GM18951 (cell line): ENCODE results near the gene TBX1.

Experiments used
- POLR2A ChIP-seq: IDR thresholded peaks from 4 replicates; pipeline ENCODE4 v1.6.1; 2011; ENCODE audit warnings: mild to moderate bottlenecking; ENCODE audit not compliant: insufficient read length, insufficient read depth; ENCODE audit errors: extremely low read depth
- in situ Hi-C: fragments of 300-500 bp; cut with MboI; formaldehyde crosslinking; loops from one replicate; pipeline ENCODE4 v1.12.0; 2022; ENCODE audit warnings: low sequenced_read_pairs, mixed read lengths, inconsistent platforms; ENCODE audit not compliant: unreplicated experiment

Gene TBX1

DNA sequence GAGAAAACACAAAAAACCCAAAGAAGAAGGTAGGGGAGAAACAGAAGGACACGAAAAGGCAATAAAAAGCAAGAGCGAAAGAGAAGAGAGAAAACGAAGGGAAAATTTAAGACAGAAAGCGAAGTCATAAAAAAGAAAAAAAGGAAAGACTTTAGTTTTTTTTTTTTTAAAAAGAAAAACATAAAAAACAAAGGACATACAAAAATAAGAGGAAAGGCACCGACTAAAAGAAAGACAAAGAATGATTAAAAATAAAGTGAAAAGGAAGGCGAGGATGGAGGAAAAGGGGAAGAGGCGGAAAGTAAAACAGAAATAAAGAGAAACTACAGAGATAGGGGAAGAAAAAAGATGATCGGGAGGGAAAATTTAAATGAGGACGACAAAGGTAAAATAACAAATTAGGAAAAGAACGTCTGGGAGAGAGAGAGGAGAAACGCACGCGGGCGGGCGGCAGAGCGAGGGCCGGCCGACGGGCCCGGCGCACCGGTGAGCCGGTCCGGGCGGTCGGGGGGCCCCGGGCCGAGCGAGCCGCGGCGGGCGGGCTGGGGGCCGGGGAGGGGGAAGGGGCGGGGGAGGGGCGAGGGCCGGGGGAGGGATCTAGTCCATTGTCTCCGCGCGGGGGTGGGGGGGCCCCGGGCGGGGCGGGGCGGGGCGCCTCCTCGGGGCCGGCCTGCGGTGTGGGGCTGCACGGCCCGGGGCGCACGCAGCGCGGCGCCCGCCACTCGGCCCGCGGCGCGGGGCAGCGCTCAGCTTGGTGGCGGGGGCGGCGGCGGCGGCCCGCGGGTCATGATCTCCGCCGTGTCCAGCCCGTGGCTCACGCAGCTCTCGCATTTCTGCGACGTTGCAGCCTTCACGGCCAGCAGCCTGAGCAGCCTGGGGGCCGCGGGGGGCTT is at the start of gene TBX1:
Gene TBX1 (plus strand): TSS at position 721 of the 893 bp plus-strand sequence. CDS start 66 bp downstream, at position 787.
- no peak for TF ChIP-seq POLR2A
- in situ Hi-C loops: no loop called here

DNA sequence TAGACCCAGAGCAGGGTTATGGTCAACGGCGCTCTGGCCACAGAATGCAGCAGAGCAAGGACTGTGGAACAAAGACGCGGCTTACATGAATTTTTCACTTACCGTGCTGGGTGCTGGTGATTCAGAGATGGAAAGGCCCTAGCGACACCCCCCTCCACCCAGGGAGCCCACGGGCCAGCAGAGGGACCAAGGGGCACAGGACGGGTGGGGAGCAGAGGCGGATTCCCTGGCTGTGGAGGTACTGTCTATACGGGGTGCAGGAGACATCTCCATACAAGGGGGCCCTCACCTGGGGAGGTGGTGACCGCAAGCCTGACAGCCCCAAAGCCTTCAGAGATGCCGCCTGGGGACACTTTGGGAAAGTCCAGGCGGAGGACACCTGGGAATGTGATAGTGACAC is 47.3 kb upstream of the TBX1 start:
- in situ Hi-C loops: no loop called here

DNA sequence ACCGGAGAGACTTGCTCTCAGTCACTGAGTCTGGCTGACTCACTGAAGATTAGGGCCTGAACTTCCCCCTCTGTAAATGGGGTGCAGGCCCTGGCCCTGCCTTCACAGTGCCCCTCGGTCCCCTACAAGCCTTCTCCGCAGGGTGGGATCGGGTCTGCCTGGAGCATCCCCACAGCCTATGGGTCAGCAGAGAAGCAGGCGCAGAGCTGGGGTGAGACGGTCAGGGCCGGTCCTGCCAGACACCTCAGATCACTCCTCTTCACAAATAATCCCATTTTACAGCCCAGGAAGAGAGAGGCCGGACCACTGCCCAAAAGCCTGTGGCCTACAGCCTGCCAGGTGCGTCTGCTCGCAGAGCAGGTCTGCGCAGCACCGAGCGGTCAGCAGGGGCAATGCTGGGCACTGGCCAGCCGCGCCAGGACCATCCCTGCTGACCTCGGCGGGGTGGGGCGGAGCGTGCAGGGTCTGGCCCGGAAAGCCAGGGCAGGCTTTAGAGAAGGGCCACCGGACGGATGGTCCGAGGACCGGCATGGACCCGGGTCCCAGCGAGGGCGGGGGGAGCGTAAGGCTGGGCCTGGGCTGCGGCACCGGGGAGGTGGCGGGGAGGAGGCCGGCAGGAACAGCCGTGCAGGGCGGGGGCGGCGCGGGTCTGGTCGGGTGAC is 46.8 kb upstream of the TBX1 start:
- TF ChIP-seq POLR2A: no peak
- in situ Hi-C loops: no loop called here

More for the DNA sequence above, 47.3 kb upstream of the TBX1 start:
- TF ChIP-seq POLR2A: no peak

DNA sequence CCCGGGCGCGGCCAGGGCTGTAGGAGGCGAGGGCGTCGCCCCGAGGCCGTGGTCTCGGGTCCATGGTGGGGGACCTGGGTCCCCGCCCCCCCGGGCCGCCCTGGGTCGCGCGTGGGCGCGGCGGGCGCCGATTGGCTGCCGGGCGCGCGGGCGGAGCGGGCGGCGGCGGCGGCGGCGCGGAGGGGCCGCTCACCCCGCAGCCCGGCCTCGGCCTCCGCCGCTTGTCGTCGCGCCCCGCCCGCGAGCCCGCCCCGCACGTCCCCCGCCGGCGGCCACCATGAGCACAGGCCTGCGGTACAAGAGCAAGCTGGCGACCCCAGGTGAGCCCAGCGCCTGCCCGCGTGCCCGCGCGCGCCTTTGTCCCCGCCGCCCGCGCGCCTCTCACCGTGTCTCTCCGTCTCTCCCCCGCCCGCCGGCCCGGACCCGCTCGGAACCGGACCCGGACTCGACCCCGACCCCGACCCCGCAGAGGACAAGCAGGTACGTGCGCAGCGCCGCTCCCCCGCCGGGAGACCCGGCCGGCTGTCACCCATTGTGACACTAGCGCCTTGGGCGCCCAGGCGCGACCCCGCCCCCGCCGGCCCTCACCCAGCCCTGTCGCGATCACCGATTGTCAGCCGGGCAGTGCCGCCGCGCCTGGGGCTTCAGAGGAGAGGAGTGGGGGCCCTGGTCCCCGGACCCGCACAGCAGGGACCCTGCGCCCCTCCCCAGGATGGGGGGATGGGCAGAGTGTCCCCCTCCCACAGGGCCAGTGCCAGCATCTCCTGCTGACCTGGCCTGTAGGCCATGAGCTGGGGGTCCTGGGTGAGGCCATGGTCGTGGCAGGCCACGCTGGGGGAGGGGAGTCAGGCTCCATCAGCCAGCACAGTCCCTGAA is 46.0 kb upstream of the TBX1 start, which contains the start of gene SEPTIN5:
Gene SEPTIN5 (plus strand): TSS at position 192 of the 876 bp plus-strand sequence. CDS start 86 bp downstream, at position 278.
- TF ChIP-seq POLR2A: no peak
- in situ Hi-C loops: no loop called here

DNA sequence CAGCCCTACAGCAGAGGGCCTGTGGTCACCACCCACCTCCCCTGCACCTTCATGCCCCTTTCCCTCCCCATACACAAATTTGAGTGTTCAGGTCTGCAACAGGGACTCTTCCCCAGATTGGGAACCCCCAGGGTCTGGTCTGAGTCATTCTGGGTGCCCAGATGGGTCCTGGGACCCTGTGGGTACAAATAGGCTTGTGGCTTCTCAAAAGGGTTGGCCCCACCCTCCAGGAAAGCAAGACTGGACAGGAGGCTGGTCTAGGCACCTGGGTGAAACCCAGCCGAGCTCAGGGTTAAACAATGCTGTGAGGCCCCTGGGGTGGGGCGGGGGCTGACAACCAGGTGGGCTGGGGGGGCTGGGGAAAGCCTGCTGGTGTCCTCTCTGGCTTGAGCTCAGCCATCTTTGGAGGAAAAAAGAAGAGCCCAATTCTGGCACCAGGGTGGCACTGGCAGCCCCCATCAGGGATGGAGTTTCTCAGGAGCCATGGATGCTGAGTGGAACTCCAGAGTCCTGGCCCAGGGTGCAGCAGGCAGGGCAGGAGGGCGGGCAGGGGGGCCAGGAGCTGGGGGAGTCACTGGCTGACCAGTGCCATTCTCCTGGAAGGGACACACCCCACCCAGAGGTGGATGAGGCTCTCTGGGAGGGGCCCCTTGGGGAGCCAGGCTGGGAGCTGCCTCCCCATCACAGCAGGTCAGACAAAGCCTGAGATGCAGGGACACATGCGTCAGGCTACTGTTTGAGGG is 45.2 kb upstream of the TBX1 start:
- in situ Hi-C loops: no loop called here
- no peak for TF ChIP-seq POLR2A

DNA sequence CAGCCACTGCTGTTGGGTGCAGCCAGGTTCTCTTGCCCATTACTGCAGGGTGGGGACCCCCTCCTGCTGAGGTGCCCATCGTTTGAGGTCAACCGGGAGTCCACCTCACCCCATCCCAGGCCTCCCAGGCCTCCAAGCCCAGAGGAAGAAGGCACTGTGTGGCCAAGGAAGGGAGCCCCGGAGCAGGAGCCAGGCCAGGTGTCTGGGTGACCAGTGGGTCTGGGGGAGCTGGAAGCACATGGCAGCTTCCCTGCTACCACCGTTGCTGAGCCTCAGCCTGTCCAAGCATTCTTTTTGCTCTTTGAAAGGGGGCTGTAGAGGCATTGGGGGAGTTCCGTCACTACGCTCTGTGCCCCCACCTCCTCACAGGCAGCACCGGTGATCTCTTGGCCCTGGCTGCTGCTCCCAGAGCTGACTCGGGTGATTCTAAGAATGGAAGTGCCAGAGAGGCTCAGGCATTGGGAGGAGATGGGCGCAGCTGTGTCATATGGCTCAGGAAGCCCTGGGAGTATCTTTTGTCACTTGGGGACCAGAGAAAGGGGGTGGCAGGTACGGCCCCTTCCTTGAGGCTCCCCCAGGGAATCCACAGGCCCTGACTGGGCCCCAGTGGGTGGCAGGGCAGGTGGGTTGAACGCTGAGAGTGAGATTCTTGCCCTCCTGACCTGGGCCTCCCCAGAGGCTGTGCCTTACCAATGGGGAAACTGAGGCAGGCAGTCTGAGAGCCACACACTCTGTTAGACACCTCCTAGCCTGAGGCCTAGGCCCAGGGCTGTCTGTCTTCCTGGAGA is 44.3 kb upstream of the TBX1 start:
- TF ChIP-seq POLR2A: no peak
- in situ Hi-C loops: no loop called here

DNA sequence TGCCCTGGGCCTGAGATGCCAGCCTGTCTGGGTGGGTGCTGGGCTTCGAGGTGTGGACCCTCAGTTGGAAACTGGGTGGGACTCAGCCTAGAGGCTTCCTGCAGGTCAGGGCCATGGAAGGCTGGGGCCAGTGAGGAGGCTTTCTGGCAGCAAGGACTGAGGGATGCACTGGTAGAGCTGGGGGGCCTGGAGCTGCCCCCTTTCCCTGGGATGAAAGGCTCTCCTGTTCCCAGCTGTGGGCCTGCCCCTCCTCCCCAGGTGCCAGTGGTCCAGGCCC is 43.8 kb upstream of the TBX1 start:
- no peak for TF ChIP-seq POLR2A
- in situ Hi-C loops: no loop called here

DNA sequence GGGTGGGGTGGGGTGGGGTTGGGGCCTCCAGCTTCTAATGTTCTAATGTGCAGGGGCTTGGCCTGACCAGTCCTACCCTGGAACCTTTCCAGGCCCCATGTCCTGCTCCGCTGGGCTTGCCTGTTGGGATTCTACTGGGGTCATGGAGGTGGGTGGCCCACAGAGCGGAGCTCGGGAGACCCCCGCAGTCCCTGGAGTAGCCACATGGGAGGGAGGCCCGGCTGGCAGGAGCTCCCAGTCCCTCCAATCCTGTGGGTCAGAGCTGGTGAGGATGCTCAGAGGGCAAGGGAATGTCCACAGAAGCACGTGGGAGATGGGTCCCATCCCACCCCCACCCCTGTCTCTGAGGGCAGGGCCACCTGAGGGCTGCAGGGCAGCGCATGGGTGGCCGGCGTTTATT is 43.4 kb upstream of the TBX1 start:
- TF ChIP-seq POLR2A: no peak
- in situ Hi-C loops: no loop called here

DNA sequence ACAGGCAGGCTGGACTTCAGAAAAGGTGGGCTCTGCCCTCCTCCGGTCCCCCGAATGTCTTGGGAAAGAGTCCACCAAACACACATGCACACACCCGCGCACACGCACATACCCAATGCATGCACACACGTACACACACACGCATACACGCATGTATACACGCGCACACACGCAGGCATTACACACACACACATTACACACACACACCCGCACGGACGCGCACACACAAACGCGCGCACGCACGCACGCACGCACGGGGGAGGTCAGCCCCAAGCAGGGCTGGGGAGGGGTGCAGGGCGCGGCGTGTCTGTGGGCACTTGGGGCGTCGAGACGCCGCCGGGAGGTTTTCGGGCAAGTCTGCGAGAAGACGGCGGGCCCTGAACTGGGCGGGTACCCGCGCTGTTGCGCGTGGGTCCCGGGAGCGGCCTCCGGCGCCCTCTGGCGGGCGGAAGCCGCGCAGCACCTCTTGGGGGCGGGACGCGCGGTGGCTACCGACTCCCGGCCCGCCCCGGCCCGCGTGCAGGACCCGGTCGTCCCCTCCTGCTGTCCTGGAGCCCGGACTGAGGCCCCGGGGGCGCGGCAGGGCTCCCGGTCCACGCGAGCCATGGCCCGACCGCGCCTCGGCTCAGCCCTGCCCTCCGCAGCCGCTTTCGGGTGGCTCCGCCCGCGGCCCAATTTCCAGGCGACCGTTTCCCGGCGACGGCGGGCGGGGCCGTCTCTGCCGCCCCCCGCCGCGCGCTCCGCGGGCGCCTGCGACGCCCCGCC is 42.7 kb upstream of the TBX1 start:
- no peak for TF ChIP-seq POLR2A
- in situ Hi-C loops: no loop called here

DNA sequence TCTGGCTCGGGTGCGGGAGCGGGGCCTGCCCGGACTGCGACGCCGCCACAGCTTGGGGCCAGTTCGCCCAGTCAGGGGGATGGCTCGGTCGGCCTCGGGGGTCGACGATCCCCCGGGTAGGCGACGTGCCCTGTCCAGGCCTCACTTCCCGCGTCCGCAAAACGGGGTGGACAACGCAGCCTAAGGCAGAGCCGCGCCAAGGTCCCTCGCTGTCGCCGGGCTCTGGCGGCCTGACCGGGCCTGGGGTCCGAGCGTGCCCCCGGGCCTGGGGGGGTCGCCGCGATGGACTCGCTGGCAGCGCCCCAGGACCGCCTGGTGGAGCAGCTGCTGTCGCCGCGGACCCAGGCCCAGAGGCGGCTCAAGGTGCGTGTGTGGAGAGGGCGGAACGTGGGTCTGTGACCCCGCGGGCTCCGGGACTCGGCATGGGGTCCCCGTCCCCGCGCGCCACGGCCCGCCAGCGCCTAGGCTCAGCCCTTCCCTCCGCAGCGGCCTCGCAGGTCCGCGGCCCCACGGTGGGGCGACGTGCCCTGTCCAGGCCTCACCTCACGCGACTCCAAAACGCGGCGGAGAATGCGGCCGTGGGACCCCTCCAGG is 42.0 kb upstream of the TBX1 start:
- TF ChIP-seq POLR2A: no peak

DNA sequence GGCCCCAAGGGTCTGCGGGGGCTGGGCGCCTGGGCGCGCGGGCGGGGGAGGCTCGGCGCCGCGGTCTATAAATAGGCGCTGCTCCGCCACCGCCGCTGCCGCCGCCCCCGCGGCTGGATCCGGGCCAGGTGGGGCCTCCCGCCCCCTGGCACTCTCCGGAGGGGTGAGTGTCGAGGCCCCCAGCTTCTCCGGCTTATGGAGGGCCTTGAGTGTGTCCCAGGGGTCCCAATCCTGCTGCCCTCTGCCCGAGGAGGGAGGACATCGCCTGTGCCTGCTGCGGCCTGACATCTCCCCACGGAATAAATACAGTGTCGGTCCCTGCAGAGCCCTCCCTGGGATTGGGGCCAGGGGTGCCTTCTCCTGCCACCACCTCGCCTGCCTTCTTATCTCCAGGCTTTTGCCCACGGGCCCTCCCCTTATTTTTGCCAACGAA is 41.5 kb upstream of the TBX1 start:
- in situ Hi-C loops: no loop called here
- no peak for TF ChIP-seq POLR2A

More for the DNA sequence above, 42.0 kb upstream of the TBX1 start:
- in situ Hi-C loops: no loop called here
